GM12878 (cell line): ENCODE results near the gene CRKL. TPM values are rescaled to one million over a fixed set of nuclear protein-coding genes. Genes with fewer than 3 reads are reported as not detected.

Source experiments
- ATAC-seq: fragments of 200-7000 bp; cut with Tn5 transposase; 3 replicates; pipeline ENCODE4 v1.9.1; 2020; ENCODE audit warnings: mild to moderate bottlenecking, moderate library complexity
- BruUV-seq: library from RNA; stranded (reverse); fragments of 400-500 nt; replicated peaks from 2 replicates; lab custom pipeline; 2021; lab: Mats Ljungman, UMichigan
- CTCF ChIA-PET: fragments of 300-600 bp; sonication (Branson Sonifier 250); formaldehyde crosslinking; extraction: SDS; loops from one replicate; lab custom pipeline; 2021; ENCODE audit warnings: inconsistent platforms; lab: Yijun Ruan, JAX
- POLR2A ChIA-PET: fragments of 350-600 bp; formaldehyde crosslinking; extraction: SDS; loops from one replicate; lab custom pipeline; 2021; ENCODE audit warnings: inconsistent platforms; lab: Charles Lee
- RAD21 ChIA-PET: fragments of 300-600 bp; sonication (Branson Sonifier 250); formaldehyde crosslinking; loops from one replicate; lab custom pipeline; 2023; ENCODE audit warnings: antibody characterized with exemption; ENCODE audit not compliant: unreplicated experiment; lab: Charles Lee
- SMC1A ChIA-PET: fragments of 300-600 bp; sonication (Branson Sonifier 250); formaldehyde crosslinking; loops from one replicate; lab custom pipeline; 2023; ENCODE audit not compliant: unreplicated experiment, uncharacterized antibody; lab: Charles Lee
- DNase-seq: peaks from one replicate; pipeline ENCODE4 v3.0.0-alpha.2; 2011; ENCODE audit warnings: low read depth, low spot score
- FAIRE-seq: peaks from 3 replicates; lab custom pipeline; 2011; peaks lifted over from hg19 to GRCh38; lab: Jason Lieb, UNC
- H2AFZ ChIP-seq: 2 replicates; pipeline ENCODE4 v1.6.0; 2011; ENCODE audit warnings: low read depth, low read length, control low read depth; ENCODE audit not compliant: control insufficient read depth
- H3K27ac ChIP-seq: 2 replicates; pipeline ENCODE4 v1.5.1; 2011; ENCODE audit warnings: control low read depth; ENCODE audit not compliant: control insufficient read depth, insufficient read depth
- H3K27me3 ChIP-seq, 2 experiments: replicated peaks in 1 of 2; 2 replicates each; pipeline versions ENCODE4 v1.6.0 to v1.6.1; 2011; ENCODE audit warnings: low read length in 1 of 2; ENCODE audit not compliant: control insufficient read depth in 2 of 2, insufficient read depth in 2 of 2
- H3K36me3 ChIP-seq, 2 experiments: 2 replicates each; pipeline ENCODE4 v1.5.1; 2011; ENCODE audit warnings: low read length in 1 of 2; ENCODE audit not compliant: control insufficient read depth in 2 of 2, insufficient read depth in 2 of 2
- H3K4me1 ChIP-seq: 2 replicates; pipeline ENCODE4 v1.6.1; 2011; ENCODE audit warnings: mild to moderate bottlenecking, low read length, moderate library complexity, mixed read lengths; ENCODE audit not compliant: control insufficient read depth, insufficient read depth
- H3K4me2 ChIP-seq: 2 replicates; pipeline ENCODE4 v1.6.0; 2011; ENCODE audit warnings: control low read depth; ENCODE audit not compliant: control insufficient read depth, insufficient read depth
- H3K4me3 ChIP-seq: fragments of 200-600 bp; sonication (generic); 2 replicates; pipeline ENCODE4 v1.5.1; 2016
- H3K79me2 ChIP-seq: 2 replicates; pipeline ENCODE4 v1.6.0; 2011; ENCODE audit warnings: low read length; ENCODE audit not compliant: control insufficient read depth, insufficient read depth
- H3K9ac ChIP-seq: 2 replicates; pipeline ENCODE4 v1.8.0; 2011; ENCODE audit warnings: low read length, control low read depth, mixed read lengths; ENCODE audit not compliant: control insufficient read depth, insufficient read depth
- H3K9me3 ChIP-seq: replicated peaks from 3 replicates; pipeline ENCODE4 v1.5.1; 2011; ENCODE audit warnings: mild to moderate bottlenecking, low read length; ENCODE audit not compliant: control insufficient read depth, insufficient read depth
- H4K20me1 ChIP-seq: 2 replicates; pipeline ENCODE4 v1.6.0; 2011; ENCODE audit not compliant: control insufficient read depth, insufficient read depth
- BACH1 ChIP-seq: fragments of 450-650 bp; IDR thresholded peaks from 2 replicates; pipeline ENCODE4 v1.6.1; 2017; ENCODE audit warnings: mild to moderate bottlenecking, borderline replicate concordance
- BCL3 ChIP-seq: IDR thresholded peaks from 2 replicates; pipeline ENCODE4 v1.6.1; 2011; ENCODE audit warnings: borderline replicate concordance, low read depth, mild to moderate bottlenecking, moderate library complexity, low read length; ENCODE audit not compliant: insufficient read depth, poor library complexity, severe bottlenecking
- CREM ChIP-seq: IDR thresholded peaks from 2 replicates; pipeline ENCODE4 v1.6.1; 2014; ENCODE audit warnings: antibody characterized with exemption, low read depth
- FOXK2 ChIP-seq: fragments of 450-650 bp; IDR thresholded peaks from 2 replicates; pipeline ENCODE4 v1.6.1; 2017; ENCODE audit warnings: mild to moderate bottlenecking, moderate library complexity
- FOXM1 ChIP-seq: IDR thresholded peaks from 2 replicates; pipeline ENCODE4 v1.6.1; 2012; ENCODE audit warnings: low read depth, mild to moderate bottlenecking, inconsistent platforms, low read length, moderate library complexity
- HCFC1 ChIP-seq: fragments of 150-350 bp; IDR thresholded peaks from 2 replicates; pipeline ENCODE4 v1.6.1; 2014; ENCODE audit warnings: low read length
- NFYB ChIP-seq: IDR thresholded peaks from 2 replicates; pipeline ENCODE4 v1.6.1; 2011; ENCODE audit warnings: low read depth, mild to moderate bottlenecking, low read length, improper control_type of control experiment, moderate library complexity; ENCODE audit not compliant: insufficient read depth
- TCF3 ChIP-seq: IDR thresholded peaks from 2 replicates; pipeline ENCODE4 v1.6.1; 2012; ENCODE audit warnings: low read depth, mild to moderate bottlenecking, low read length, borderline replicate concordance; ENCODE audit not compliant: insufficient read depth
- USF2 ChIP-seq: IDR thresholded peaks from 2 replicates; pipeline ENCODE4 v1.6.1; 2011; ENCODE audit warnings: low read depth, low read length, improper control_type of control experiment, borderline replicate concordance
- YBX1 ChIP-seq: fragments of 450-650 bp; IDR thresholded peaks from 2 replicates; pipeline ENCODE4 v1.6.1; 2016; ENCODE audit warnings: antibody characterized with exemption
- ZNF24 ChIP-seq: fragments of 450-650 bp; IDR thresholded peaks from 2 replicates; pipeline ENCODE4 v1.6.1; 2017; ENCODE audit warnings: antibody characterized with exemption, mild to moderate bottlenecking
- WGBS: methylation state at CpG from one replicate; pipeline ENCODE4 v1.1.6; 2016; ENCODE audit warnings: low lambda C conversion rate; ENCODE audit not compliant: insufficient replicate concordance, insufficient coverage; ENCODE audit errors: missing lambda C conversion rate; 5-methylcytosine and 5-hydroxymethylcytosine counted together
- in situ Hi-C: fragments of 300-500 bp; cut with MboI; formaldehyde crosslinking; loops from 9 replicates; pipeline ENCODE4 v1.14.3; 2018; ENCODE audit warnings: mixed read lengths
- intact Hi-C: fragments of 100-400 bp; cut with micrococcal nuclease; formaldehyde crosslinking; loops from one replicate; pipeline ENCODE4 v1.14.2; 2022; ENCODE audit not compliant: unreplicated experiment
- polyA plus RNA-seq, 11 experiments: library from polyadenylated mRNA; depleted of rRNA in 4 of 11; unstranded in 6 of 11; stranded (reverse) in 5 of 11; fragments of >200 nt; fragmentation: Nextera tagmentation in 4 of 11; fragmentation: Illumina TruSeq in 1 of 11; extraction: Ambion mirVana in 4 of 11; extraction: Trizol in 1 of 11; gene quantifications; 1 replicate in 1 of 11; 2 replicates in 10 of 11; pipeline versions ENCODE4 v1.2.1 to v1.2.3, GENCODE V29; 2011 to 2016; ENCODE audit warnings: inconsistent platforms in 2 of 11, missing spikeins in 2 of 11, low read depth in 1 of 11
- total RNA-seq, 4 experiments: library from RNA; depleted of rRNA in 3 of 4; stranded (reverse); fragments of >200 nt in 3 of 4; fragmentation: Illumina TruSeq in 1 of 4; extraction: Trizol in 1 of 4; gene quantifications; 2 replicates each; pipeline versions ENCODE4 v1.2.1 to v1.2.3, GENCODE V29; 2013 to 2021
- TF ChIP-seq, protein P1 (sequence below): fragments of 450-650 bp; IDR thresholded peaks from 2 replicates; pipeline ENCODE4 v1.6.1; 2017; ENCODE audit warnings: mild to moderate bottlenecking, low read depth, inconsistent platforms; ENCODE audit not compliant: poor library complexity, severe bottlenecking
- TF ChIP-seq, protein P2 (sequence below): fragments of 450-650 bp; IDR thresholded peaks from 2 replicates; pipeline ENCODE4 v1.6.1; 2016; ENCODE audit warnings: mild to moderate bottlenecking

CRKL gene
- total and polyA plus RNA-seq, 10 of the 15 experiments (the other 5 are each of a cell fraction or from before 2014, with no cell fraction given), result 12.6 to 61.2 (median 32.7) TPM

- Histone ChIP-seq H3K27ac (no peak overlapping the region), H3K4me3 (no peak overlapping the region), H3K27me3 (no peaks in the 10 kb centered on the region), H3K36me3 (peaks cover 22 to 38% of the 10 kb centered on the region in 2 experiments), H3K9ac (no peak overlapping the region), H4K20me1 (peaks cover 2% of the 10 kb centered on the region), H3K9me3 (no peaks in the 10 kb centered on the region), H3K4me1 (no peaks in the 10 kb centered on the region), H3K79me2 (peaks cover 47% of the 10 kb centered on the region), H3K4me2 (no peak overlapping the region), H2AFZ (no peak overlapping the region)
- in situ Hi-C loops (no loop called here), intact Hi-C loops (no loop called here)
- WGBS, result 70% methylated on average over 5 of the region's 5 CpGs
- no peak for DNase-seq
- no peak for ATAC-seq
- POLR2A ChIA-PET, result no interaction called here
- CTCF ChIA-PET, result no interaction called here
- SMC1A ChIA-PET, result no interaction called here
- FAIRE-seq, result no peak
- no TSS peak for BruUV-seq
- TF ChIP-seq BACH1, result no peak
- no peak for TF ChIP-seq CREM
- TF ChIP-seq, protein P1, sequence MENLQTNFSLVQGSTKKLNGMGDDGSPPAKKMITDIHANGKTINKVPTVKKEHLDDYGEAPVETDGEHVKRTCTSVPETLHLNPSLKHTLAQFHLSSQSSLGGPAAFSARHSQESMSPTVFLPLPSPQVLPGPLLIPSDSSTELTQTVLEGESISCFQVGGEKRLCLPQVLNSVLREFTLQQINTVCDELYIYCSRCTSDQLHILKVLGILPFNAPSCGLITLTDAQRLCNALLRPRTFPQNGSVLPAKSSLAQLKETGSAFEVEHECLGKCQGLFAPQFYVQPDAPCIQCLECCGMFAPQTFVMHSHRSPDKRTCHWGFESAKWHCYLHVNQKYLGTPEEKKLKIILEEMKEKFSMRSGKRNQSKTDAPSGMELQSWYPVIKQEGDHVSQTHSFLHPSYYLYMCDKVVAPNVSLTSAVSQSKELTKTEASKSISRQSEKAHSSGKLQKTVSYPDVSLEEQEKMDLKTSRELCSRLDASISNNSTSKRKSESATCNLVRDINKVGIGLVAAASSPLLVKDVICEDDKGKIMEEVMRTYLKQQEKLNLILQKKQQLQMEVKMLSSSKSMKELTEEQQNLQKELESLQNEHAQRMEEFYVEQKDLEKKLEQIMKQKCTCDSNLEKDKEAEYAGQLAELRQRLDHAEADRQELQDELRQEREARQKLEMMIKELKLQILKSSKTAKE, result no peak
- no peak for TF ChIP-seq YBX1
- no peak for TF ChIP-seq BCL3
- no peak for TF ChIP-seq HCFC1
- no peak for TF ChIP-seq TCF3
- no peak for TF ChIP-seq ZNF24
- no peak for TF ChIP-seq FOXM1
- no peak for TF ChIP-seq USF2
- TF ChIP-seq NFYB, result no peak
- TF ChIP-seq, protein P2, sequence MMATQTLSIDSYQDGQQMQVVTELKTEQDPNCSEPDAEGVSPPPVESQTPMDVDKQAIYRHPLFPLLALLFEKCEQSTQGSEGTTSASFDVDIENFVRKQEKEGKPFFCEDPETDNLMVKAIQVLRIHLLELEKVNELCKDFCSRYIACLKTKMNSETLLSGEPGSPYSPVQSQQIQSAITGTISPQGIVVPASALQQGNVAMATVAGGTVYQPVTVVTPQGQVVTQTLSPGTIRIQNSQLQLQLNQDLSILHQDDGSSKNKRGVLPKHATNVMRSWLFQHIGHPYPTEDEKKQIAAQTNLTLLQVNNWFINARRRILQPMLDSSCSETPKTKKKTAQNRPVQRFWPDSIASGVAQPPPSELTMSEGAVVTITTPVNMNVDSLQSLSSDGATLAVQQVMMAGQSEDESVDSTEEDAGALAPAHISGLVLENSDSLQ, result no peak
- TF ChIP-seq FOXK2, result no peak
- RAD21 ChIA-PET, result no interaction called here
These were observed 31.2 kb downstream of the CRKL start for GRCh38 chr22:20948450-20948849.
